ENCODE data around the gene PRR15L.
"Not testable (repeated sequence)": the region's sequence is repeated elsewhere in the genome, so short reads cannot be mapped to it uniquely, and the experiment has no call there.

PRR15L gene

DNA sequence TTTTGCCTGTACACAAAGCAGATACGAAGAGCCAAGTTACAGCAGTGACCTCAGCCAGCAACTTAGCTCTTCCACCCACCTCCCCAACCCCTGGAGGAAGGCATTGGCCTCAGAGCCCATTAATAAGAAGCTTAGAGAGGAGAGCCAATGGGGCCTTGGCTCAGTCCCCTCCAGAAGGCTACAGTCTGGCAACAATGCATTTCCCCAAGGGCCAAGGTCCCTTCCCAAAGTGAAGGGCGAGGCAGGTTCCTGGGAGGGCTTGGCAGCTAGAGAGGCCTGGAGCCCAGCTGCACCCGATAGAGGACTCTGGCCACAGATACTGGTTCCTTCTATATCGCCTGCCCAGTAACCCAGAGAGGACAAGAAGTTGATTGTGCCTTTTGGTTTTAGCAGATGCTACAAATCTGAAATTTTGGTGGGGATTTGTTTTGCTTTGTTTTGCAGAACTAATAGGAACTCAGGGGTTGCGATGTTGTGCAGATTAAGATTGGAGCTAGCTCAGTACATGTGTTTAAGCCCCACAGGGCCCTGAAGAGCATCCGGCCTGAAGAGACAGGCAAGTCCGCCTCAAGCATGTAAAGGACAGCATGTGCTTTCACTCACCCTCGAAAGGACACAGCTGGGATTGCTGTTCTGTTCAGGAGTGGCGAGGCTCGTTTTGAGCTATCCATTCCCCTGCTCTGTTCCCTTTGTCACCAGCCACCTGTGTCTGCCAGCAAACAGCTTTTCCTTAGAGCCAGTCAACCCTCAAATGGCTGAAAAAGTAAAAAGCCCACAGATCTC lies 28.3 kb downstream of the PRR15L start:
- DNase-seq, result no peak

DNA sequence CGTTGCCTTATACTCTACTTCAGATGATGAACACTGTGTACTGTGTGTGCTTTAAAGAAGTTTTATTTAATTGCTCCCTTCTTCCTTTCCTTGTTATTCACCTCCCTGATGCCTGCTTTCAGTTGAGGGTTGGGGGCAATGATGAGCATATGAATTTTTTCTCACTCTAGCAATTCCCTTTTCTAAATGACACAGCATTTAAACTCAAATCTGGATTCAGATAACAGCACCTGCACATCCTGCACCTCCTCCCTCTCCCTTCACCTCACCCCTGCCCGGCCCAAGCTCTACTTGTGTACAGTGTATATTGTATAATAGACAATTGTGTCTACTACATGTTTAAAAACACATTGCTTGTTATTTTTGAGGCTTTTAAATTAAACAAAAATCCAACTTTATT lies 29.3 kb downstream of the PRR15L start:
- no peak for DNase-seq

- DNase-seq, result no peak
These were observed 29.8 kb downstream of the PRR15L start for GRCh38 chr17:47927821-47928400.

- DNase-seq, result no peak
These were observed 32.0 kb downstream of the PRR15L start for GRCh38 chr17:47925678-47925988.

GRCh38 chr17:47924785-47925677 lies 32.7 kb downstream of the PRR15L start:
- no peak for DNase-seq

DNA sequence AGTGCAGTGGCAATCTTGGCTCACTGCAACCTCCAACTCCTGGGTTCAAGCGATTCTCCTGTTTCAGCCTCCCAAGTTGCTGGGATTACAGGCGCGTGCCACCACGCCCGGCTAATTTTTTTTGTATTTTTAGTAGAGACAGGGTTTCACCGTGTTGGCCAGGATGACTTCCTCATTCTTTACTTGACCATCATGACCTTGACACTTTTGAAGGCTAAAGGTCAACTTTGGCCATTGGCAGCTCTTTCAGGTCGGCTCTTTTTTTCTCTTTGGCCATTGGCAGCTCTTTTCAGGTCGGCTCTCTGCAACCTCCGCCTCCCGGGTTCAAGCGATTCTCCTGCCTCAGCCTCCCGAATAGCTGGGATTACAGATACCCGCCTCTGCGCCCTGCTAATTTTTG lies 37.8 kb downstream of the PRR15L start:
- not testable (repeated sequence) for DNase-seq

- DNase-seq, result no peak
These were observed 38.7 kb downstream of the PRR15L start for GRCh38 chr17:47918991-47919390.

- DNase-seq, result no peak
These were observed 39.7 kb downstream of the PRR15L start for GRCh38 chr17:47918006-47918405.

- DNase-seq, result no peak
These were observed 40.1 kb downstream of the PRR15L start for GRCh38 chr17:47917581-47917980.

DNA sequence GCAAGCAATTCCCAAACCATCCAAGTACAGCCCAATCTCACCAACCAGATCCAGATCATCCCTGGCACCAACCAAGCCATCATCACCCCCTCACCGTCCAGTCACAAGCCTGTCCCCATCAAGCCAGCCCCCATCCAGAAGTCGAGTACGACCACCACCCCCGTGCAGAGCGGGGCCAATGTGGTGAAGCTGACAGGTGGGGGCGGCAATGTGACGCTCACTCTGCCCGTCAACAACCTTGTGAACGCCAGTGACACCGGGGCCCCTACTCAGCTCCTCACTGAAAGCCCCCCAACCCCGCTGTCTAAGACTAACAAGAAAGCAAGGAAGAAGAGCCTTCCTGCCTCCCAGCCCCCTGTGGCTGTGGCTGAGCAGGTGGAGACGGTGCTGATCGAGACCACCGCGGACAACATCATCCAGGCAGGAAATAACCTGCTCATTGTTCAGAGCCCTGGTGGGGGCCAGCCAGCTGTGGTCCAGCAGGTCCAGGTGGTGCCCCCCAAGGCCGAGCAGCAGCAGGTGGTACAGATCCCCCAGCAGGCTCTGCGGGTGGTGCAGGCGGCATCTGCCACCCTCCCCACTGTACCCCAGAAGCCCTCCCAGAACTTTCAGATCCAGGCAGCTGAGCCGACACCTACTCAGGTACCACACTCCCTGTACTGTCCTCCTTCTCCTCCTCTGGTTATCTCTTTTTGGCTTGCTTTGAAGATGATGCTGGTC lies 41.0 kb downstream of the PRR15L start:
- DNase-seq, result no peak

DNA sequence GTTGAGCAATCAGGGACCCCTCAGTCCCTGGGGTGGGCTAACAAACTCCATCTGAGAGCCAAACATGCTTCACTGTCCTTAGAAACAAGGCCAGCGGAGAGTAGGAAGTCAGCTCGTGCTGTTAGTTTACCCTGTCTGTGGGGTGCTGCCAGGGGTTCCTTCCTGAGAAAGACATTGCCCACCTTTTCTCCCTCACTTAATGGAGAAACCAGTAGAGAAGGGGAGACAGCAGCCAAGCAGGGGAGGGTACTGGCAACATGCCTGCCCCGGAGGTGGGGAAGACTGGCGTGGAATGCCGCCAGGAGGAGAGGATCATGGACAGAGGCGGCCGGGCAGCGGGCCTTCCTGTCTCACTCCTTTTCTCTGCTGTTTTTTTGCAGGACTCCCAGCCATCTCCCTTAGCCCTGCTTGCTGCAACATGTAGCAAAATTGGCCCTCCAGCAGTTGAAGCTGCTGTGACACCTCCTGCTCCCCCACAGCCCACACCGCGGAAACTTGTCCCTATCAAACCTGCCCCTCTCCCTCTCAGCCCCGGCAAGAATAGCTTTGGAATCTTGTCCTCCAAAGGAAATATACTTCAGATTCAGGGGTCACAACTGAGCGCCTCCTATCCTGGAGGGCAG lies 41.8 kb downstream of the PRR15L start:
- no peak for DNase-seq

DNA sequence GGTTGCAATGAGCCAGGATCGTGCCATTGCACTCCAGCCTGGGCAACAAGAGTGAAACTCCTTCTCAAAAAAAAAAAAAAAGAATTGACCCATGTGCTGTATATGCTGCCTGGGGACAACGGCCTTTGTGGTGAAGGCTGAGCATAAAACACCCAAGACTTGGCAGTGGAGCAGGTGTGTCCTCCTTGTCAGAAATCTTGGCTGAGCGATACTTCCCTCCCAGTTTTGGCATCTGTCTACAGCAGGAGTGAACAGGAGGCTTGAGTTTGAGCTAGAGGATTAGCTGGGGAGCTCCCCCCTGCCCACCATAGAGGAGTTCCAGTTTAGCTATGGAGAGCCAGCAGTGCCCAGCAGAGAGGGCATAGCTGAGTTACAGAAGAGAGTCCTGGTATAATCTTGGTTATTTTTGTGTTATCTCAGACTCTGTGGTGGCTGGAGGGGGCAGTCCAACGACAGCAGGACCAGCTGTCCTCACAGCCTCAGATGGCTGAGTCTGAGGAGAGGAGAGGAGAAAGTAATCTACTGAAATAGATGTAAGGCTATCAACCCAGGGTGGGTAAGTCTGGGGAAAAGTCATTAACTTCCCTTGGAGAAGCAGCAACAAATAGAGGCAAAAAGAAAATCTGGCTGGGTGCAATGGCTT lies 43.3 kb downstream of the PRR15L start:
- DNase-seq, result no peak

DNA sequence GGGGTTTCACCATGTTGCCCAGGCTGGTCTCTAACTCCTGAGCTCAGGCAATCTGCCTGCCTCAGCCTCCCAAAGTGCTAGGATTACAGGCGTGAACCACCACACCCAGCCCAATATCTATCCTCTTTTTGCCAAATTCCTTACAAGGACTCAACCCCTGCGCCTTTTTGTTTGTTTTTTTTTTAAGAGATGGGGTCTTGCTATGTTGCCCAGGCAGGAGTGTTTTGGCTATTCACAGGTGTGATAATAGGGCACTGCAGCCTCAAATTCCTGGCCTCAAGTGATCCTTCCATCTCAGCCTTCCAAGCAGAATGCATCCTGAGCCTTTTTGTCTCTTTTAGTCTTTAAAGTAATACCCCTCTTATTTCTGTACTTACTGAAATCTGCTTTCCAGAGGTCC lies 44.6 kb downstream of the PRR15L start:
- no peak for DNase-seq

- no peak for DNase-seq
These were observed 49.6 kb downstream of the PRR15L start for GRCh38 chr17:47907932-47908562.

DNA sequence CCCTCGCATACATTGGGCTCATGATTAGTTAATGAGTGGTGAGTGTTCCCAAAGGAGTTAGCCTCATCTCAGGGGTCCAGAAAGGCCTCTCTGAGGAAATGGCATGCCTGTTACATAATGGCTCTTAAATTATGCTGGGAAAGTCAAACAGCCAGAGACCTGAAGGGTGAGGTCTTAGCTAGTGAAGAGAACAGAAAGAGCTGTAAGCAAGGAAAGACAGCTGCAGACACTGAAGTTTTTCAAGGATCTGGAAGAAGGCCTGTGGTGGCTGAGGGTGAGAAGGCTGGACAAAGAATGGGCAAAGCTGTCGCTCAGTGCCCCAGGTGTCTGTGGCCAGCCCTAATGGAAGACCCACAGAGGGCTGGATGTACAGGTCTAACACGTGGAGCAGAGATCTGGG lies 51.2 kb downstream of the PRR15L start:
- no peak for DNase-seq

DNA sequence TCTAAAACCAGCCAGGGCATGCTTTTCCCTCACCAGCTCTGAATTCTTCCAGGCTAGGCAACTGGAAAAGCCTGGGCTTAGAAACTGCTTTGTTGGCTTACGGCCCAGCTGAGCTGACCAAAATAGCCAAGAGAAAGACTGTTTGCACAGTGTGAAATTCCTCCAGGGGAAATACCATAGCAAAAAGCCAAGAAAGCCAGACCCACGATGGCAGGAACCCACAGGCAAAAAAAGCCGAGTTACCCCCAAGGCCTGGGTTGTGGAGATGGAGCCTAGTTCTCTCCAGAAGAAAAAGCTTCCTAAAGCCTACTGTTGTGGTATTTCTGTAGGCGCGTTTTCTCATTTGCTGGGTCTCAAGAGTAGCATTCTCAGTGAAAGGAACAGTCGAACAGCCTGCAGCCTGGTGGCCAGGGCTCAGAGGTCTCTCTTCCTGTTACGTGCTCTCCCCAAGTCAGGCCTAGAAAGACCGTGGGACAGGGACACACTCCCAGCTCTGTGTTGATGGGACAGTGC lies 52.4 kb downstream of the PRR15L start:
- no peak for DNase-seq

- no peak for DNase-seq
These were observed 55.5 kb downstream of the PRR15L start for GRCh38 chr17:47902039-47902744.

Measured in stimulated activated CD4-positive, alpha-beta T cell treated with anti-CD3 and anti-CD28 coated beads, Interleukin-2, amount 100 ng/mL, for 48 hours (primary cell).